Right hindlimb (tissue), 1 donor: ENCODE results near the gene LGALS3BP.
A peak's percentile ranks its signal among the peaks of the same experiment; 100 is the strongest.
"Not testable (repeated sequence)": the region's sequence is repeated elsewhere in the genome, so short reads cannot be mapped to it uniquely, and the experiment has no call there.

Source experiments
- DNase-seq: peaks from one replicate; pipeline ENCODE4 v3.0.0-alpha.2; 2018

LGALS3BP gene

DNA sequence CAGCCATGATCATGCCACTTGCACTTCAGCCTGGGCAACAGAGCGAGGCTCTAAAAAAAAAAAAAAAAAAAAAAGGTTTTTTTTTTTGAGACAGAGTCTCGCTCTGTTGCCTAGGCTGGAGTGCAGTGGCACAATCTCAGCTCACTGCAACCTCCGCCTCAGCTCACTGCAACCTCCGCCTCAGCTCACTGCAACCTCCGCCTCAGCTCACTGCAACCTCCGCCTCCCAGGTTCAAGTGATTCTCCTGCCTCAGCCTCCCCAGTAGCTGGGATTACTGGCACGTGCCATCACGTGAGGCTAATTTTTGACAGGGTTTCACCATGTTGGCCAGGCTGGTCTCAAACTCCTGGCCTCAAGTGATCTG, 16.8 kb downstream of the LGALS3BP start:
- DNase-seq, result not testable (repeated sequence)

GRCh38 chr17:78962345-78962983, 17.3 kb downstream of the LGALS3BP start:
- DNase-seq, result no peak

- DNase-seq, result no peak
These were observed 18.2 kb downstream of the LGALS3BP start for GRCh38 chr17:78961571-78961970.

DNA sequence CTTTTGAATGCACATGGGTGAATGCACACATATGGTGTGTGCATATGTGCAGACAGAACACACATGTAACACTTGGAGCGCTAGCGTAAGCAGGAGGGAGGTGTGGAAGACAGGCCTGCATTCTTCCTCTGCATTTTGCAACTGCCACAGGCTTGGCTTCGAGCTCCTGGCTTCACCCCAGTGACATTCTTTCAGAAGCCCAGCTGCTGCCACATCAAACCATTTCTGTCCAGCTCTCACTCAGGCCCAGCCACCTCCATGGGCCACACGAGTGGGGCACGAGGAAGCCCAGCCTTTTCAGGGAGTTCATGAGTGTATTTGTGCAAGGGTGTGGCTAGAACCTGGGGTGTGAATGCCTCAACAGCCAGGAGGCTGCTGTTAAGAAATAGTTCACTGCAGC, 18.8 kb downstream of the LGALS3BP start:
- peak; percentile 69 for DNase-seq

DNA sequence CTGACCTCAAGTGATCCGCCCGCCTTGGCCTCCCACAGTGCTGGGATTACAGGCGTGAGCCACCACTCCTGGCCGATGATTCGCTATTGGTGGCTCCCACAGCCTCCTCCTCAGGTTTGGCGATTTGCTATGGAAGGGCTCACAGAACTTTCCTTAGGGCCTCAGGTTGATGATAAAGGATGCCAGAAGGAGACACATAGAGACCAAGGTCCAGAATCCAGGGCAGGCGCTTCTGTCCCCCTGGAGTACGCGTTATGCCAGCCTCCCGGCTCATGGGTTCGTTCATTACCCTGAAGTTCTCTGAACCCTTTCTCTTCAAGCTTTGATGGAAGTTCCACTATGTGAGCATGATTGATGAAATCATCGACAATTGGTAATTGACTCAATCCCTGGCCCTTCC, 19.9 kb downstream of the LGALS3BP start:
- DNase-seq, result no peak

GRCh38 chr17:78958641-78959127, 21.0 kb downstream of the LGALS3BP start:
- DNase-seq, result no peak

- DNase-seq, result no peak
These were observed 22.6 kb downstream of the LGALS3BP start for GRCh38 chr17:78957128-78957527.

- DNase-seq, result no peak
These were observed 23.5 kb downstream of the LGALS3BP start for GRCh38 chr17:78956254-78956653.

GRCh38 chr17:78954684-78955083, 25.0 kb downstream of the LGALS3BP start:
- no peak for DNase-seq

DNA sequence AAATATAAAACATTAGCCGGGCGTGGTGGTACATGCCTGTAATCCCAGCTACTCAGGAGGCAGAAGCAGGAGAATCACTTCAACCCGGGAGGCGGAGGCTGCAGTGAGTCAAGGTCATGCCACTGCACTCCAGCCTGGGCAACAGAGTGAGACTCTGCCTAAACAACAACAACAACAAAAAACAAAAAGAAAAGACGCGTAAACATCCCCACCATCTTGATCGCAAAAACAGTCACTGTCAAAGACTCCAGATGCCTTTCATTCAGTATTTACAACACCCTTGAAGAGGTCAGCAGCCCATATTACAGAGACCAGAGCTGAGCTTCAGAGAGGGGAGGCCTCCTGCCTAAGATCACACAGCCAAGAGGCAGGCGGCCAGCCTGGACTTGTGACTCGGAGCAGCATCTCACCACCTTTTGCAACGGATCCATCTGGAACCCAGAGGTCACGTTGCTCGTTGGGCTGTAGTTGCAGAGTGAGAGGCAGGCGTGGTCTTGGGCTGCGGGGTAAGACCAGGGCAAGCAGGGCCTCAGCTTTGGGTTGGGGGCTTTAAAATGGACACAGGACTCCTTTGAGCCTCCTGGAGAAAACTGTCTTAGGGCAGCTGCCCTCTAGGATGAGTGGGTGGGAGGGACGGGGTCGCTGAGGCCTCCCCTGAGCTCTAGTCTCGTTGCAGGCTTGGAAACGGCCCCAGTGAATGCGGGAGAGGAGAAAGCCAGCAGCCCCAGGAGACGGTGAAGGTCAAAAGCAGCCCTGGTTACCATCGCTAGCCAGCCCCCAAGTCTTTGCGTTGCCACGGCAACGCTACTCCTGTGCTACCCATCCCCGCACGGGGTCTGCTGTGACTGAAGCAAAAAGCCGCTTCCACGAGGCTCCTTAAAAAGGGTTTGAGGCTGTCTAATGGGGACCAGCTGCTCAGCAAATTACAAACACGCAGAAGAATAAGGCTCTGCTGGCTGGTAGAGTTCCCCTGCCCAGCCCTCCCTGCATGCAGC, 26.1 kb downstream of the LGALS3BP start:
- DNase-seq, result no peak

GRCh38 chr17:78952706-78953105, 27.0 kb downstream of the LGALS3BP start:
- DNase-seq, result peak; percentile 56

- DNase-seq, result peak; percentile 62
These were observed 27.7 kb downstream of the LGALS3BP start for GRCh38 chr17:78951967-78952551.

DNA sequence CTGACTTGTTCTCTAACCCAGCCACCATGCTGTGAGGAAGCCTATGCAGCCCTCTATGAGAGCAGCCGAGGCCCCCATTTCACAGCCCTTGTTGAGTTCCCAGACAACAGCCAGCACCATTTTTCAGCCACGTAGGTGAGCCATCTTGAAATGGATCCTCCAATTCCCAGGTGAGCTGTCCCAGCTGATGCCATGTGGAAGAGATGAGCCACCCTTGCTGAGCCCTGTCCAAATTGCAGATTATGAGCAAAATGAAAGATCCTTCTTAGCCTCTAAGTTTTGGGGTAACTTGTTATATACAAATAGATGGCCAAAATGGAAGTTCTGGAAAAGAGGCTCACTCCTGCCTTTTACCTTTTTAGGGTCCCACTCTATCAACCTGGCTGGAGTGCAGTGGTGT, 28.9 kb downstream of the LGALS3BP start:
- DNase-seq, result no peak

DNA sequence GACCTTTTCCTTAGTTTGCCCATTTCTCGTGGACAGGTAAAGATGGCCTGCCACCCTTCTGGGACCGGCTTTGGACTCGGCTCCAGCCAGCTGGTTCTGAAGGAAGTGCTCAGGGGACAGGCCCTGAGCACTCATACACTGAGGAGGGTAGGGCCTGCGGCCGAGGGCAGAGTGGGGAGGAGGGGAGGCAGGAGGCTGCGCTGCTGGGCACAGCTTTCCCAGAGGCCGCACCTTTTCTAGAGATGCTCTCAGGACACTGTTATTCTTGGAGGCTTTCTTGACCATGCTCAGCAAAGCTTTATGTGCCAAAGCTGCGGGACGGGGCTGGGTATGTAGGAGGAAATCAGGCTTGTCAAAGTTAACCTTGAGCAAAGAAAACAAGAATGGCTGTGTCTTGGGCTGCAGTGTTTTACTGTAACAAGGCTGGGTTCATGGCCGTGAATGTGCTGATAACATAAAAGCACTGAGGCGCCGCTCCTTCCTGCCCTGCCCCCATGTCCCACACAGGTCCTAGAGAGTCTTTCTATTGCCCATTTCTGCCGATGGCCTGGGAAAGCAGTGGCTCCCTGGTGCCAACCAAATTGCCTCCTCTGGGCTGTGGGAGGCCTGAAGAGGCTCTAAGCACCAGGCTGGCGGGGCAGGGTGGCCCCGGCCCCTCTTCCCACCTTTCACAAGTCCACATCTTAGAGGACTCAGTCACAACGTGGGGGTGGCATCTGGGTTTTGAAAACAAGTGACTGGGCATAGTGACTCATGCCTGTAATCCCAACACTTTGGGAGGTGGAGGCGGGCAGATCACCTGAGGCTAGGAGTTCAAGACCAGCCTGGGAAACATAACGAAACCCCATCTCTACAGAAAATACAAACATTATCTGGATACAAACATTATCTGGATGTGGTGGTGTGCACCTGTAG, 32.2 kb downstream of the LGALS3BP start:
- DNase-seq, result no peak

- no peak for DNase-seq
These were observed 33.1 kb downstream of the LGALS3BP start for GRCh38 chr17:78946631-78947030.

- no peak for DNase-seq
These were observed 33.6 kb downstream of the LGALS3BP start for GRCh38 chr17:78946131-78946530.

- DNase-seq, result not testable (repeated sequence)
These were observed 34.3 kb downstream of the LGALS3BP start for GRCh38 chr17:78945455-78945854.

GRCh38 chr17:78944956-78945355, 34.8 kb downstream of the LGALS3BP start:
- DNase-seq, result no peak

DNA sequence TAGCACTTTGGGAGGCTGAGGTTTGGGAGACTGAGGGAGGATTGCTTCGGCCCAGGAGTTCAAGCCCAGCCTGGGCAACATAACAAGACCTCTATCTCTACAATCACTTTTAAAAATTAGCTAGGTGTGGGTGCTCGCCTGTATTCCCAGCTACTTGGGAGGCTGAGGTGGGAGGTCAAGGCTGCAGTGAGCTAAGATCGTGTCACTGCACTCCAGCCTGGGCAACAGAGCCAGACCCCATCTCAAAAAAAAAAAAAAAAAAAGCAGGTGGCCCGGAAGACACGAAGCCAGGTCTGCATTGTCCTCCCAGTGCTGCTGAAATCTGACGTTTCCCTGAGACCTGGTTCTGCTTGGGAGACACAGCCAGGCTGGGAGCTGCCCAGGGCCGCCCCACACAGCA, 35.7 kb downstream of the LGALS3BP start:
- no peak for DNase-seq

DNA sequence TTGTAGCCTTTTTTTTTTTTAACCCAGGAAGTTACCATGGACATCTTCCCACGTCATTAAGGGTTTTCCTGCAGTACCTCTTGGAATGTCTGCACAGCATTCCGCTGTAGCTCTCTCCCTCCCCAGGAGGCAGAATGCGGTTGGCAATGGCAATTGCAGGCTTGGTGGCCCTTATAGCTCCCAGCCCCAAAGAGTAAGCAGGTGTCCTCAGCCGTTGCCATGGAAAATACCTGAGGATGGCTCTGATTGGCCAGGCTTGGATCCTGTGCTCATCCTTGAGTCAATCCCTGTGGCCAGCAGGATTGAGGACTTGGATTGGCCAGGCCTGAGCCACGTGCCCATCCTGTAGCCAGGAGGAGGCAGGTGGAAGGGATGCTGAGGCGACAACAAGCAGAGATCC, 39.0 kb downstream of the LGALS3BP start:
- no peak for DNase-seq

- DNase-seq, result no peak
These were observed 39.5 kb downstream of the LGALS3BP start for GRCh38 chr17:78940258-78940657.

DNA sequence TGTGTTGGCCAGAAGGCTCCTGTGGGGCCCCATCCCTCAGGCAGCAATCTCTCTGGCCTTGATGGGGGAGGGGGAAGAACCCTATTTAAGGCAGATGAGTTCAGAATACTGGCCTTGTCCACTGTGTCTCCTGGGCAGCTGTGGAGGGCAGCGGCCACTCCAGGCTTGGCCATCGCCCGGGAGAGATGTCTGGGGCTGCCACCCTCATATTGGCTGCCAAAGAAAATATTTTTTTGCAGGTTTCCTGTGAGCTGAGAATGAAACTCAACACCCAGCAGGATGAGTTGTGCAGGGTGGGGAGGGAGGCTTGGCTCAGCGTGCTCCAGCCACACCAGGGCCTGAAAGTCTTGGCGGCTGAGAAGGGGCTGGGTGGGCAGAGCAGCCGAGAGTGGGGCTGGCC, 40.1 kb downstream of the LGALS3BP start:
- no peak for DNase-seq

GRCh38 chr17:78937561-78937960, 42.2 kb downstream of the LGALS3BP start:
- DNase-seq, result no peak
